Prostate gland (tissue), 2 donors: ENCODE data around the gene HNRNPF. TPM values are rescaled to one million over a fixed set of nuclear protein-coding genes. Genes with fewer than 3 reads are reported as not detected.
A peak's percentile ranks its signal among the peaks of the same experiment; 100 is the strongest.
"Not testable (repeated sequence)": the region's sequence is repeated elsewhere in the genome, so short reads cannot be mapped to it uniquely, and the experiment has no call there.

Experiments
- DNase-seq: peaks from one replicate; pipeline ENCODE4 v3.0.0-alpha.2; 2019; ENCODE audit warnings: low spot score
- H3K27ac ChIP-seq, 2 donors: fragments of 200-600 bp; sonication (generic); 2 replicates each; pipeline ENCODE4 v1.5.1; 2017 to 2019
- H3K27me3 ChIP-seq: fragments of 200-600 bp; sonication (generic); replicated peaks from 2 replicates; pipeline ENCODE4 v1.5.1; 2019; ENCODE audit not compliant: insufficient read depth
- H3K36me3 ChIP-seq, 2 donors: fragments of 200-600 bp; sonication (generic); 1 replicate in 1 of 2; 2 replicates in 1 of 2; pipeline versions ENCODE4 v1.5.1 to v1.8.1; 2017 to 2019
- H3K4me1 ChIP-seq: fragments of 200-600 bp; sonication (generic); replicated peaks from 2 replicates; pipeline ENCODE4 v1.5.1; 2019
- H3K4me3 ChIP-seq, 2 donors: fragments of 200-600 bp; sonication (generic); 2 replicates each; pipeline ENCODE4 v1.5.1; 2017 to 2019
- H3K9me3 ChIP-seq: fragments of 200-600 bp; sonication (generic); 2 replicates; pipeline ENCODE4 v1.5.1; 2017
- CTCF ChIP-seq, 4 experiments: fragments of 200-600 bp in 2 of 4; fragments of 450-650 bp in 2 of 4; sonication (generic) in 2 of 4; IDR thresholded peaks; 1 replicate in 3 of 4; 2 replicates in 1 of 4; pipeline ENCODE4 v1.5.1; 2016 to 2019; ENCODE audit warnings: antibody characterized with exemption in 4 of 4, mild to moderate bottlenecking in 2 of 4, moderate library complexity in 2 of 4
- POLR2A ChIP-seq: fragments of 450-650 bp; IDR thresholded peaks from one replicate; pipeline ENCODE4 v1.6.1; 2016; ENCODE audit warnings: antibody characterized with exemption, mild to moderate bottlenecking
- POLR2AphosphoS5 ChIP-seq: sonication (generic); formaldehyde crosslinking; IDR thresholded peaks from one replicate; pipeline ENCODE4 v1.6.1; 2017; ENCODE audit warnings: antibody characterized with exemption
- WGBS: methylation state at CpG from one replicate; pipeline ENCODE4 v1.1.5; 2018; 5-methylcytosine and 5-hydroxymethylcytosine counted together
- intact Hi-C: fragments of 100-400 bp; cut with DNase I; formaldehyde crosslinking; loops from one replicate; pipeline ENCODE4 v1.14.2; 2022
- total RNA-seq, 2 donors: library from RNA; depleted of rRNA; stranded (reverse); fragments of >200 nt; gene quantifications; one replicate each; pipeline ENCODE4 v1.1.0, GENCODE V29; 2016

Gene HNRNPF
- total RNA-seq, 2 donors from 2014 or later: 175 to 199 TPM

GRCh38 chr10:43427166-43427825 lies 18.3 kb upstream of the HNRNPF start:
- no peaks in the 10 kb centered on the region for H3K9me3 ChIP-seq
- H3K27ac ChIP-seq: no peak overlapping the region
- H3K4me3 ChIP-seq: no peak overlapping the region
- H3K36me3 ChIP-seq: no peaks in the 10 kb centered on the region
- intact Hi-C loops: no loop called here
- no peaks in the 10 kb centered on the region for H3K27me3 ChIP-seq
- TF ChIP-seq POLR2AphosphoS5 (no peak), CTCF (IDR thresholded peaks at IDR 0.05) (no peak), POLR2A (no peak)
- H3K4me1 ChIP-seq: no peaks in the 10 kb centered on the region
- no peak for DNase-seq
- WGBS: 87% methylated on average over 12 of the region's 12 CpGs

GRCh38 chr10:43426476-43426875 lies 17.5 kb upstream of the HNRNPF start:
- H3K36me3 ChIP-seq, H3K9me3 ChIP-seq, H3K4me3 ChIP-seq, intact Hi-C loops, H3K4me1 ChIP-seq, H3K27me3 ChIP-seq, DNase-seq, H3K27ac ChIP-seq: not testable (repeated sequence)
- 98% methylated on average over 12 of the region's 12 CpGs for WGBS

- no peak overlapping the region for H3K27ac ChIP-seq
- DNase-seq: no peak
- no peaks in the 10 kb centered on the region for H3K4me1 ChIP-seq
- no peak overlapping the region for H3K4me3 ChIP-seq
- H3K9me3 ChIP-seq: no peaks in the 10 kb centered on the region
- H3K27me3 ChIP-seq: no peaks in the 10 kb centered on the region
- intact Hi-C loops: no loop called here
- no peak for TF ChIP-seq POLR2AphosphoS5
- 92% methylated on average over 6 of the region's 6 CpGs for WGBS
- no peaks in the 10 kb centered on the region for H3K36me3 ChIP-seq
These were observed 15.4 kb upstream of the HNRNPF start for GRCh38 chr10:43424416-43424815.

GRCh38 chr10:43421944-43422343 lies 13.0 kb upstream of the HNRNPF start:
- WGBS: 98% methylated on average over 4 of the region's 4 CpGs
- H3K36me3 ChIP-seq, H3K4me3 ChIP-seq, H3K9me3 ChIP-seq, H3K4me1 ChIP-seq, DNase-seq, H3K27me3 ChIP-seq, H3K27ac ChIP-seq: not testable (repeated sequence)
- intact Hi-C loops: loop anchor here (2.0 kb wide), 1 partner anchor 15 kb away; the partner anchor contains the start of gene ZNF487

GRCh38 chr10:43421519-43421918 lies 12.5 kb upstream of the HNRNPF start:
- intact Hi-C loops: loop anchor here (2.0 kb wide), 1 partner anchor 15 kb away; the partner anchor contains the start of gene ZNF487
- no peak for DNase-seq
- Histone ChIP-seq H3K36me3 (no peaks in the 10 kb centered on the region), H3K9me3 (no peaks in the 10 kb centered on the region), H3K4me3 (no peak overlapping the region), H3K4me1 (no peaks in the 10 kb centered on the region), H3K27ac (peak overlapping the region; percentile 90 to 92), H3K27me3 (no peaks in the 10 kb centered on the region)
- WGBS: 86% methylated on average over 6 of the region's 6 CpGs
- no peak for TF ChIP-seq POLR2A
- TF ChIP-seq POLR2AphosphoS5: no peak
- TF ChIP-seq CTCF (IDR thresholded peaks at IDR 0.05): no peak

- TF ChIP-seq POLR2A (no peak), POLR2AphosphoS5 (no peak), CTCF (IDR thresholded peaks at IDR 0.05) (no peak)
- Histone ChIP-seq H3K36me3 (no peaks in the 10 kb centered on the region), H3K27ac (peak overlapping the region; percentile 90 to 92), H3K4me1 (no peaks in the 10 kb centered on the region), H3K9me3 (no peaks in the 10 kb centered on the region), H3K4me3 (peak overlapping the region; percentile 43 to 44), H3K27me3 (no peaks in the 10 kb centered on the region)
- DNase-seq: no peak
- intact Hi-C loops: loop anchor here (2.0 kb wide), 1 partner anchor 16 kb away; the partner anchor contains the start of gene ZNF487
- 27% methylated on average over 4 of the region's 4 CpGs for WGBS
These were observed 12.2 kb upstream of the HNRNPF start for GRCh38 chr10:43421201-43421507.
